ENCODE measurements around the gene SH3BGRL3.
"Not testable (repeated sequence)": the region's sequence is repeated elsewhere in the genome, so short reads cannot be mapped to it uniquely, and the experiment has no call there.

The SH3BGRL3 gene

DNA sequence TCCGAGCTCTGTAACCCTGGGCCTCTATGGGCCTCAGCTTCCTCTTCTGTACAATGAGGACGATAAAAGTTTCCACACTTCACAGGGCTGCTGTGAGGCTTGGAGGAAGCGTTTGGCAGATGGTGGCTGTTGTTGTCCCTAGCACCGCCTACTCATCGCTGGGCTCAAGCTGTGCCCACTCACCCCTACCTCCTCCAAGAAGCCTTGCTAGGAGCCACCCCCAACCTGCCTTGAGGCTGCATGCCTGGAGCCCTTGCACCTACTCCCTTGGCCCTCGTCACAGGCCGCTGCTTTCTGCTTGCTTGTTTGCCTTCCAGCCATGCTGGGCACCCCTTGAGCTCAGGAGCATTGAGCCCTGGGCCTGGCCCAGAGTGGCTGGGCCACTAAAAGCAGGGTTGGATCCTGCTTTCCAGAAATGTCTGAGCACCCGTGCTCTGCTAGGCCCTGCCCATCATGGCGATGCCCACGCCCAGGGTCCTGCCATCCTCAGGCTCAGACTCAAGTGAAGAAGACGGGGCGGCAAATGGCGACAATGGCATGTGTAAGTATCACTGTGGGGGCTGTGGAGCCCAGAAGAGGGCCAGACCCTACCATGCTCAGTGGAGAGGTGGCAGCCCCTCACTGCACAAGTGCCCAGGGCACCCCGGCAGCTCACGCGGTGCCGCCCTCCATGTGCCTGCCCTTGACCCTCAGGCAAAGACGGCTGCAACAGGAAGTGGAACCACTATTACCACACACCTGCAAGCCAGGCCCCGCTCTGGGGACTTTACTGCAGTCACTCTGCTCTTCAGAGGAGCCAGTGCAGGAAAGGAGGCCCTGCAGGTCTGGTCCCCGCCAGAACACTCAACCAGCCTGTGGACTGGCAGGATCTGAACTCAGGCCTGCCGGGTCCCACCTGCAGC lies 9.5 kb downstream of the SH3BGRL3 start:
- peaks cover 19% of the 10 kb centered on the region for H3K4me1 ChIP-seq (ENCODE audit: insufficient read depth, low read length)
- no peak overlapping the region for H2AFZ ChIP-seq (ENCODE audit: low read depth, low read length)
- no peaks in the 10 kb centered on the region for H3K9me3 ChIP-seq (ENCODE audit: low read length)
- no peaks in the 10 kb centered on the region for H3K27me3 ChIP-seq (ENCODE audit: insufficient read depth, low read length)
- H3K4me3 ChIP-seq (ENCODE audit: low read length) = no peak overlapping the region
- H3K36me3 ChIP-seq (ENCODE audit: insufficient read depth, low read length) = no peaks in the 10 kb centered on the region

- Histone ChIP-seq H3K4me1 (ENCODE audit: insufficient read depth, low read length) (peaks cover 19% of the 10 kb centered on the region), H3K36me3 (ENCODE audit: insufficient read depth, low read length) (no peaks in the 10 kb centered on the region), H3K27me3 (ENCODE audit: insufficient read depth, low read length) (no peaks in the 10 kb centered on the region), H3K4me3 (ENCODE audit: low read length) (no peak overlapping the region), H3K9me3 (ENCODE audit: low read length) (no peaks in the 10 kb centered on the region), H2AFZ (ENCODE audit: low read depth, low read length) (no peak overlapping the region)
Measured at GRCh38 chr1:26290122-26290881, 10.4 kb downstream of the SH3BGRL3 start.

GRCh38 chr1:26290882-26291261 lies 11.0 kb downstream of the SH3BGRL3 start:
- H3K9me3 ChIP-seq (ENCODE audit: low read length) = no peaks in the 10 kb centered on the region

DNA sequence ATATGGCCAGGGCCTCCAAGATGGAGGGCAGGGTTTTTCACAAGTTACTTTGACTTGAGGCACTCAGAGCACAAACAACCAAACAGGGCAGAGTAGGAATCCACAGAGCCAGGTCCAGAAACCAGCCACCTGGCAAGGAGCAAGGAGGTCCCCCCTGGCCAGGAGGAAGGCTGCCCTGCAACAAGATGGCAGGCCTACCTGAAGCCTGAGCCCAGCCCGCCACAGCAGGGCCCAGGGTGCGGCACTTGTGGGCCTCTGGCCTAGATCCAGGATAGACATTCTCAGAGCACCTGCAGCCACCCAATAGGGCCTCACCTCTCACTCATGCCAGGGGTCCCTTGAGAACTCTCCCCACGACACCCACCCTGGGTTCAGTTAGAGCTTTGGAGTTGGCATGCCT lies 11.5 kb downstream of the SH3BGRL3 start:
- Histone ChIP-seq H2AFZ (ENCODE audit: low read depth, low read length) (no peak overlapping the region), H3K4me3 (ENCODE audit: low read length) (no peak overlapping the region), H3K36me3 (ENCODE audit: insufficient read depth, low read length) (no peaks in the 10 kb centered on the region), H3K4me1 (ENCODE audit: insufficient read depth, low read length) (peaks cover 17% of the 10 kb centered on the region), H3K27me3 (ENCODE audit: insufficient read depth, low read length) (no peaks in the 10 kb centered on the region), H3K9me3 (ENCODE audit: low read length) (no peaks in the 10 kb centered on the region)

More at GRCh38 chr1:26290882-26291261, 11.0 kb downstream of the SH3BGRL3 start:
- Histone ChIP-seq H3K27me3 (ENCODE audit: insufficient read depth, low read length) (no peaks in the 10 kb centered on the region), H3K36me3 (ENCODE audit: insufficient read depth, low read length) (no peaks in the 10 kb centered on the region), H3K4me1 (ENCODE audit: insufficient read depth, low read length) (peaks cover 19% of the 10 kb centered on the region), H3K4me3 (ENCODE audit: low read length) (no peak overlapping the region), H2AFZ (ENCODE audit: low read depth, low read length) (no peak overlapping the region)

GRCh38 chr1:26291939-26292338 lies 12.1 kb downstream of the SH3BGRL3 start:
- Histone ChIP-seq H3K27me3 (ENCODE audit: insufficient read depth, low read length) (no peaks in the 10 kb centered on the region), H3K9me3 (ENCODE audit: low read length) (no peaks in the 10 kb centered on the region), H3K36me3 (ENCODE audit: insufficient read depth, low read length) (peaks cover 2% of the 10 kb centered on the region), H2AFZ (ENCODE audit: low read depth, low read length) (no peak overlapping the region), H3K4me3 (ENCODE audit: low read length) (no peak overlapping the region), H3K4me1 (ENCODE audit: insufficient read depth, low read length) (peaks cover 14% of the 10 kb centered on the region)

DNA sequence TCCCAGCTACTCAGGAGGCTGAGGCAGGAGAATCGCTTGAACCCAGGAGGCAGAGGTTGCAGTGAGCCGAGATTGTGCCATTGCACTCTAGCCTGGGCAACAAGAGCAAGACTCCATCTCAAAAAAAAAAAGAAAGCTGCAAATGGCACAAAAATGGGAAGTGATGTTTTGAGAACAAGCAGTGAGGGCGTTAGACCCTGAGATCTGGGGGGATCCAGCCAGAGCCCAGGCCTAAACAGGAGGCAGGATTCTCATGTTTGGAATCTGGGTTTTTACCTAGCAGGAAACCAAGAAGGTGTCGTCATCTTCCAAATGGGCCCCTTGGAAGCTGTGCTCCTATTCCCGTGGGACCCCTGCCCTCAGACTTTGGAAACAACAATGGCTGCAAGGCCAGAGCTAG lies 12.8 kb downstream of the SH3BGRL3 start:
- H3K27me3 ChIP-seq (ENCODE audit: insufficient read depth, low read length); H3K4me3 ChIP-seq (ENCODE audit: low read length); H3K9me3 ChIP-seq (ENCODE audit: low read length); H2AFZ ChIP-seq (ENCODE audit: low read depth, low read length); H3K36me3 ChIP-seq (ENCODE audit: insufficient read depth, low read length); H3K4me1 ChIP-seq (ENCODE audit: insufficient read depth, low read length): not testable (repeated sequence)

GRCh38 chr1:26293911-26294463 lies 14.1 kb downstream of the SH3BGRL3 start:
- H3K36me3 ChIP-seq (ENCODE audit: insufficient read depth, low read length) = peaks cover 4% of the 10 kb centered on the region
- H3K4me1 ChIP-seq (ENCODE audit: insufficient read depth, low read length) = peaks cover 3% of the 10 kb centered on the region
- H3K27me3 ChIP-seq (ENCODE audit: insufficient read depth, low read length) = no peaks in the 10 kb centered on the region
- H3K9me3 ChIP-seq (ENCODE audit: low read length) = no peaks in the 10 kb centered on the region
- H2AFZ ChIP-seq (ENCODE audit: low read depth, low read length) = no peak overlapping the region
- H3K4me3 ChIP-seq (ENCODE audit: low read length) = no peak overlapping the region

- no peak overlapping the region for H2AFZ ChIP-seq (ENCODE audit: low read depth, low read length)
- no peaks in the 10 kb centered on the region for H3K9me3 ChIP-seq (ENCODE audit: low read length)
- no peaks in the 10 kb centered on the region for H3K27me3 ChIP-seq (ENCODE audit: insufficient read depth, low read length)
- no peak overlapping the region for H3K4me3 ChIP-seq (ENCODE audit: low read length)
- peaks cover 4% of the 10 kb centered on the region for H3K36me3 ChIP-seq (ENCODE audit: insufficient read depth, low read length)
- no peaks in the 10 kb centered on the region for H3K4me1 ChIP-seq (ENCODE audit: insufficient read depth, low read length)
Measured at GRCh38 chr1:26295194-26296138, 15.6 kb downstream of the SH3BGRL3 start.

DNA sequence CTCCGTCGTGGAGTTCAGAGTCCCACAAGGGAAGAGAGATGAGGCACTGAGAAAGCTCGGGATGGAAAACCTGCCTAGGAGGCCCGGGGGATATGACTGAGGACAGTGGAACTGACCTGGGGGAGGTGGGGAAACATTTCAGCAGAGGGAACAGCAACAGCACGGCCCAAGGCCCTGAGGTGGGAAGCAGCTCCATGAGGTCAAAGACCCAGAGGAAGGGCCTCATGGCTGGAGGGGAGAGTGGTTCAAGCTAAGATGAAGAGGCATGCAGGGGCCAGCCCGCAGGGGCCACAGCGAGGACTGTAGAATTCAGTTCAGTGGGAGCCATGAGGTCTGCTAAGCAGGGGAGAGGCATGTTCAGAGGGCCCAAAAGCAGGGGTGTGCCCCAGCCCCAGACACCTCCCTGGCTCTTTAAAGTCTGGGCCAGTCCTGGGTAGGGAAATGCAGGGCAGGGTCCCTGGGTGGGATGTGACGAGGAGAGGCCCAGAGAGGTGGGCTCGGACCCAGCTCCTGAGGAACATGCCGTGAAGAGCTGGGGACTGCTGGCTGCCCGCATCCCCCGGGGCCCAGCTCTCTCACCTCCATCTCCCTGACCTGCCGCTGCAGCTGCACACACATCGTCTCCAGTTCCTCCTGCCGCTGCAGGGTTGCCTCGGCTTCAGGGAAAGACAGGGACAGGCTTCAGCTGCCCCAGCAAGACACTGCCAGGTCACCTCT lies 16.6 kb downstream of the SH3BGRL3 start:
- no peaks in the 10 kb centered on the region for H3K4me1 ChIP-seq (ENCODE audit: insufficient read depth, low read length)
- no peaks in the 10 kb centered on the region for H3K9me3 ChIP-seq (ENCODE audit: low read length)
- H2AFZ ChIP-seq (ENCODE audit: low read depth, low read length) = no peak overlapping the region
- H3K36me3 ChIP-seq (ENCODE audit: insufficient read depth, low read length) = peaks cover 4% of the 10 kb centered on the region
- H3K27me3 ChIP-seq (ENCODE audit: insufficient read depth, low read length) = no peaks in the 10 kb centered on the region
- no peak overlapping the region for H3K4me3 ChIP-seq (ENCODE audit: low read length)

GRCh38 chr1:26297057-26297790 lies 17.3 kb downstream of the SH3BGRL3 start:
- Histone ChIP-seq H3K4me3 (ENCODE audit: low read length) (no peak overlapping the region), H3K36me3 (ENCODE audit: insufficient read depth, low read length) (peaks cover 4% of the 10 kb centered on the region), H3K9me3 (ENCODE audit: low read length) (no peaks in the 10 kb centered on the region), H3K4me1 (ENCODE audit: insufficient read depth, low read length) (no peaks in the 10 kb centered on the region), H2AFZ (ENCODE audit: low read depth, low read length) (no peak overlapping the region), H3K27me3 (ENCODE audit: insufficient read depth, low read length) (no peaks in the 10 kb centered on the region)

DNA sequence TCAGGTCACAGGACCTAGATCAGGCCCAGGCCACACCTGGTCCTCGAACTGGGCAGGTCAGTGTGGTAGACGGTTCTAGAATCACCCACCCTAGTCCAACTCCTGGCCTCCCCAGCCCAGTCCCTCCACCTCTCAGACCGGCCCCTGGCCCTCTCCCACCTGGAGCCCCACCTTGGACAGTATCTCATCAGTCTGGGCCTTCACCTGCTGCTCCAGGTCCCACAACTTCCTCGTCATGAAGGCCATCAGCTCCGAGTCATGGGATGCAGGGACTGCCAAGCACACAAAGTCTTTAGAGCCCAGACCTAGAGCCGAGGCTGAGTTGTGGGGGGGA lies 17.9 kb downstream of the SH3BGRL3 start:
- Histone ChIP-seq H3K4me3 (ENCODE audit: low read length) (no peak overlapping the region), H3K9me3 (ENCODE audit: low read length) (no peaks in the 10 kb centered on the region), H3K4me1 (ENCODE audit: insufficient read depth, low read length) (no peaks in the 10 kb centered on the region), H3K27me3 (ENCODE audit: insufficient read depth, low read length) (no peaks in the 10 kb centered on the region), H2AFZ (ENCODE audit: low read depth, low read length) (no peak overlapping the region), H3K36me3 (ENCODE audit: insufficient read depth, low read length) (peaks cover 4% of the 10 kb centered on the region)

Measured in neuron (in vitro differentiated cells).